CD14-positive monocyte (primary cell): ENCODE measurements around the gene OR2B6. TPM values are rescaled to one million over a fixed set of nuclear protein-coding genes. Genes with fewer than 3 reads are reported as not detected.

Experiments
- DNase-seq, 3 donors: peaks; one replicate each; pipeline ENCODE4 v3.0.0-alpha.2; 2011 to 2022
- H2AFZ ChIP-seq: 2 replicates; pipeline ENCODE4 v1.6.0; 2012; ENCODE audit warnings: mild to moderate bottlenecking, low read depth, low read length, inconsistent platforms; ENCODE audit not compliant: insufficient read depth, poor library complexity, severe bottlenecking
- H3K27ac ChIP-seq, 2 donors: 1 replicate in 1 of 2; 2 replicates in 1 of 2; pipeline ENCODE4 v1.5.1; 2012 to 2013; ENCODE audit warnings: low read length in 2 of 2, control low read depth in 1 of 2, inconsistent platforms in 1 of 2, low read depth in 1 of 2, mild to moderate bottlenecking in 1 of 2
- H3K27me3 ChIP-seq, 2 donors: one replicate each; pipeline versions ENCODE4 v1.6.0 to v1.6.1; 2011 to 2013; ENCODE audit warnings: low read length in 2 of 2; ENCODE audit not compliant: control insufficient read depth in 2 of 2, insufficient read depth in 2 of 2
- H3K36me3 ChIP-seq, 2 donors: replicated peaks in 1 of 2; 1 replicate in 1 of 2; 2 replicates in 1 of 2; pipeline versions ENCODE4 v1.5.1 to v1.6.1; 2012 to 2013; ENCODE audit warnings: low read length in 2 of 2, control low read depth in 1 of 2, inconsistent platforms in 1 of 2, mild to moderate bottlenecking in 1 of 2; ENCODE audit not compliant: insufficient read depth in 2 of 2, control insufficient read depth in 1 of 2
- H3K4me1 ChIP-seq, 2 donors: 1 replicate in 1 of 2; 2 replicates in 1 of 2; pipeline versions ENCODE4 v1.5.1 to v1.6.1; 2012 to 2013; ENCODE audit warnings: low read length in 2 of 2, control low read depth in 1 of 2, inconsistent platforms in 1 of 2, mild to moderate bottlenecking in 1 of 2, moderate library complexity in 1 of 2; ENCODE audit not compliant: insufficient read depth in 2 of 2, control insufficient read depth in 1 of 2
- H3K4me2 ChIP-seq: replicated peaks from 2 replicates; pipeline ENCODE3; 2012; ENCODE audit warnings: low read length, moderate library complexity, mild to moderate bottlenecking; ENCODE audit not compliant: poor library complexity, severe bottlenecking; ENCODE audit errors: extremely low read depth
- H3K4me3 ChIP-seq, 3 experiments: fragments of 200-600 bp in 1 of 3; sonication (generic) in 1 of 3; replicated peaks in 1 of 3; 1 replicate in 2 of 3; 2 replicates in 1 of 3; pipeline ENCODE4 v1.5.1; 2011 to 2013; ENCODE audit warnings: low read length in 3 of 3, mild to moderate bottlenecking in 3 of 3, control low read depth in 2 of 3, low read depth in 2 of 3, inconsistent platforms in 1 of 3, moderate library complexity in 1 of 3
- H3K79me2 ChIP-seq: 2 replicates; pipeline ENCODE4 v1.6.0; 2012; ENCODE audit warnings: mild to moderate bottlenecking, control low read depth, inconsistent platforms, low read length, moderate library complexity; ENCODE audit not compliant: insufficient read depth
- H3K9ac ChIP-seq: 2 replicates; pipeline ENCODE4 v1.6.0; 2017; ENCODE audit warnings: low read length, mild to moderate bottlenecking; ENCODE audit not compliant: insufficient read depth, poor library complexity, severe bottlenecking
- H3K9me3 ChIP-seq, 2 donors: replicated peaks in 1 of 2; 1 replicate in 1 of 2; 2 replicates in 1 of 2; pipeline versions ENCODE4 v1.5.1 to v1.6.1; 2012 to 2013; ENCODE audit warnings: low read length in 2 of 2, control low read depth in 1 of 2; ENCODE audit not compliant: control insufficient read depth in 1 of 2, insufficient read depth in 1 of 2
- H4K20me1 ChIP-seq: 2 replicates; pipeline ENCODE4 v1.6.0; 2012; ENCODE audit warnings: mild to moderate bottlenecking, low read length, control low read depth, moderate library complexity; ENCODE audit not compliant: insufficient read depth
- H3K27ac Mint-ChIP-seq, 7 donors: one replicate each; pipeline ENCODE4 v1.8.0; 2020; ENCODE audit warnings: mild to moderate bottlenecking in 7 of 7, mixed read lengths in 7 of 7, moderate library complexity in 6 of 7, inconsistent platforms in 2 of 7
- H3K27me3 Mint-ChIP-seq, 3 donors: one replicate each; pipeline ENCODE4 v1.8.0; 2021 to 2022; ENCODE audit warnings: low read depth in 3 of 3, mild to moderate bottlenecking in 3 of 3, mixed read lengths in 3 of 3, moderate library complexity in 3 of 3, inconsistent platforms in 1 of 3
- H3K36me3 Mint-ChIP-seq, 2 donors: one replicate each; pipeline ENCODE4 v1.8.0; 2020; ENCODE audit warnings: mixed read lengths in 2 of 2, inconsistent platforms in 1 of 2, mild to moderate bottlenecking in 1 of 2
- H3K4me1 Mint-ChIP-seq: one replicate; pipeline ENCODE4 v1.8.0; 2020; ENCODE audit warnings: mild to moderate bottlenecking, mixed read lengths
- H3K4me3 Mint-ChIP-seq, 2 donors: one replicate each; pipeline ENCODE4 v1.8.0; 2020; ENCODE audit warnings: mild to moderate bottlenecking in 2 of 2, mixed read lengths in 2 of 2, moderate library complexity in 1 of 2
- H3K9me3 Mint-ChIP-seq, 7 donors: one replicate each; pipeline ENCODE4 v1.8.0; 2020 to 2022; ENCODE audit warnings: mixed read lengths in 7 of 7, mild to moderate bottlenecking in 6 of 7, moderate library complexity in 6 of 7, inconsistent platforms in 2 of 7
- CTCF ChIP-seq: fragments of 200-600 bp; IDR thresholded peaks from one replicate; pipeline ENCODE4 v1.8.0; 2022; ENCODE audit warnings: antibody characterized with exemption, mild to moderate bottlenecking
- WGBS: methylation state at CpG from one replicate; pipeline ENCODE4 v1.1.5; 2013; ENCODE audit warnings: missing lambda C conversion rate; ENCODE audit not compliant: insufficient coverage; 5-methylcytosine and 5-hydroxymethylcytosine counted together
- intact Hi-C, 2 donors: fragments of 100-400 bp; cut with micrococcal nuclease; formaldehyde crosslinking; loops; one replicate each; pipeline versions ENCODE4 v1.15.0 to v1.15.1; 2023
- polyA plus RNA-seq, 3 donors: library from polyadenylated mRNA; depleted of rRNA in 1 of 3; unstranded in 2 of 3; stranded (reverse) in 1 of 3; fragments of 300-500 nt in 2 of 3; fragments of >200 nt in 1 of 3; fragmentation: Illumina TruSeq in 2 of 3; gene quantifications; 1 replicate in 2 of 3; 2 replicates in 1 of 3; pipeline ENCODE4 v1.2.3, GENCODE V29; 2012 to 2021

The OR2B6 gene
- polyA plus RNA-seq, 3 donors = not detected

- no peaks in the 10 kb centered on the region for H3K4me1 Mint-ChIP-seq
- no peak overlapping the region for H2AFZ ChIP-seq
- intact Hi-C loops = no loop called here
- H3K9me3 ChIP-seq = no peaks in the 10 kb centered on the region
- H3K36me3 ChIP-seq = no peaks in the 10 kb centered on the region
- H3K36me3 Mint-ChIP-seq = no peaks in the 10 kb centered on the region
- DNase-seq = no peak
- H3K27me3 ChIP-seq = no peaks in the 10 kb centered on the region
- no peak overlapping the region for H3K9ac ChIP-seq
- H3K4me2 ChIP-seq = no peak overlapping the region
- TF ChIP-seq CTCF = no peak
- H3K27ac Mint-ChIP-seq = no peak overlapping the region
- no peak overlapping the region for H3K4me3 Mint-ChIP-seq
- H3K4me3 ChIP-seq = no peak overlapping the region
- no peaks in the 10 kb centered on the region for H3K4me1 ChIP-seq
- H3K27ac ChIP-seq = no peak overlapping the region
- no peaks in the 10 kb centered on the region for H4K20me1 ChIP-seq
- no CpG with 5 or more reads among the region's 2 CpGs for WGBS
- H3K27me3 Mint-ChIP-seq = peaks cover 7 to 17% (median 9%) of the 10 kb centered on the region in 3 donors
- peaks cover 0 to 2% (median 0%) of the 10 kb centered on the region in 7 donors for H3K9me3 Mint-ChIP-seq
- H3K79me2 ChIP-seq = no peaks in the 10 kb centered on the region
Observed at GRCh38 chr6:27994616-27995015, 37.6 kb downstream of the OR2B6 start.

- Mint-ChIP-seq H3K36me3 (no peaks in the 10 kb centered on the region), H3K27ac (no peak overlapping the region), H3K4me3 (no peak overlapping the region), H3K9me3 (peaks cover 0 to 9% (median 3%) of the 10 kb centered on the region in 7 donors), H3K27me3 (peaks cover 5 to 12% (median 8%) of the 10 kb centered on the region in 3 donors), H3K4me1 (no peaks in the 10 kb centered on the region)
- DNase-seq = no peak
- Histone ChIP-seq H3K4me3 (no peak overlapping the region), H3K9me3 (no peaks in the 10 kb centered on the region), H3K4me1 (no peaks in the 10 kb centered on the region), H2AFZ (no peak overlapping the region), H3K36me3 (no peaks in the 10 kb centered on the region), H3K9ac (no peak overlapping the region), H3K27me3 (no peaks in the 10 kb centered on the region), H3K27ac (no peak overlapping the region), H4K20me1 (no peaks in the 10 kb centered on the region), H3K4me2 (no peak overlapping the region), H3K79me2 (no peaks in the 10 kb centered on the region)
- WGBS = 84% methylated on average over 9 of the region's 15 CpGs
- intact Hi-C loops = no loop called here
- no peak for TF ChIP-seq CTCF
Observed at GRCh38 chr6:28000351-28001045, 43.5 kb downstream of the OR2B6 start.
